Measurements from ENCODE around the gene PLEKHH3.

- TF ChIP-seq EP300 (IDR thresholded peaks at IDR 0.05) (no peak), CTCF (IDR thresholded peaks at IDR 0.05) (no peak), POLR2AphosphoS5 (IDR thresholded peaks at IDR 0.05) (no peak)
Observed at GRCh38 chr17:42690596-42690995, 13.8 kb upstream of the PLEKHH3 start.

Measured in suprapubic skin (tissue), 4 donors.